BE2C (cell line): ENCODE results near the gene PCDHA5.
"Not testable (repeated sequence)": the region's sequence is repeated elsewhere in the genome, so short reads cannot be mapped to it uniquely, and the experiment has no call there.

ENCODE experiments used
- DNase-seq: peaks from one replicate; pipeline ENCODE4 v3.0.0-alpha.2; 2020
- H3K27me3 ChIP-seq: fragments of 250-450 bp; sonication (Bioruptor Pico); 2 replicates; pipeline ENCODE4 v1.5.1; 2020; ENCODE audit warnings: mild to moderate bottlenecking
- H3K36me3 ChIP-seq: fragments of 250-450 bp; sonication (Bioruptor Pico); 2 replicates; pipeline ENCODE4 v1.5.1; 2020; ENCODE audit warnings: mild to moderate bottlenecking
- H3K4me1 ChIP-seq: fragments of 250-450 bp; sonication (Bioruptor Pico); 2 replicates; pipeline ENCODE4 v1.5.1; 2020
- H3K4me3 ChIP-seq: 2 replicates; pipeline ENCODE4 v1.5.1; 2011; ENCODE audit warnings: low read depth, low read length
- H3K9me3 ChIP-seq: fragments of 250-450 bp; sonication (Bioruptor Pico); 2 replicates; pipeline ENCODE4 v1.5.1; 2020
- TF ChIP-seq, protein P1 (sequence below): IDR thresholded peaks from 2 replicates; pipeline ENCODE4 v1.5.1; 2012; ENCODE audit warnings: mild to moderate bottlenecking, low read depth, low read length

PCDHA5 gene

DNA sequence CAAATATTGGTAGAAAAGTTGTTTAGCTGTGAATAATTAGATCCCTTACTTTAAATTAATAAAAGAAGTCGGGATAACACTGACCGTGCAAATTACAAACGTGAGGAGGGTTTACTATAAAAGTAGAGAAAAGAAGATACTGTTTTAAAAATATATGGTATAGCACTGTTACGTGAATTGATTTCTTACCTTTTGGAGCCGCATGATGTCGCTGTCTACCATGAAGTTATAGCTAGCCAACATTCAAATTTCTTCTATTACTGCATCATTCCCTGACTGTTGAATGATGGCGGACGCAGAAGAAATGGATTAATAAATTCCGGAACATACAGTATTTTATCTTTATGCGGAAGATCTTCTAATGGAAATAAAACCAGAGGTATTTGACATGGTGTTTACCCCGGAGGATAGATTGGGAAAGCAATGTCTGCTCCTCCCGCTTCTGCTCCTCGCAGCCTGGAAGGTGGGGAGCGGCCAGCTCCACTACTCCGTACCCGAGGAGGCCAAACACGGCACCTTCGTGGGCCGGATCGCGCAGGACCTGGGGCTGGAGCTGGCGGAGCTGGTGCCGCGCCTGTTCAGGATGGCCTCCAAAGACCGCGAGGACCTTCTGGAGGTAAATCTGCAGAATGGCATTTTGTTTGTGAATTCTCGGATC lies 6.4 kb downstream of the PCDHA5 start, which contains the start of gene PCDHA6:
PCDHA6 (plus strand) TSS at position 257 of the 658 bp plus-strand sequence; CDS start at position 389, 132 bp downstream.
- no peaks in the 10 kb centered on the region for H3K9me3 ChIP-seq
- TF ChIP-seq, protein P1, sequence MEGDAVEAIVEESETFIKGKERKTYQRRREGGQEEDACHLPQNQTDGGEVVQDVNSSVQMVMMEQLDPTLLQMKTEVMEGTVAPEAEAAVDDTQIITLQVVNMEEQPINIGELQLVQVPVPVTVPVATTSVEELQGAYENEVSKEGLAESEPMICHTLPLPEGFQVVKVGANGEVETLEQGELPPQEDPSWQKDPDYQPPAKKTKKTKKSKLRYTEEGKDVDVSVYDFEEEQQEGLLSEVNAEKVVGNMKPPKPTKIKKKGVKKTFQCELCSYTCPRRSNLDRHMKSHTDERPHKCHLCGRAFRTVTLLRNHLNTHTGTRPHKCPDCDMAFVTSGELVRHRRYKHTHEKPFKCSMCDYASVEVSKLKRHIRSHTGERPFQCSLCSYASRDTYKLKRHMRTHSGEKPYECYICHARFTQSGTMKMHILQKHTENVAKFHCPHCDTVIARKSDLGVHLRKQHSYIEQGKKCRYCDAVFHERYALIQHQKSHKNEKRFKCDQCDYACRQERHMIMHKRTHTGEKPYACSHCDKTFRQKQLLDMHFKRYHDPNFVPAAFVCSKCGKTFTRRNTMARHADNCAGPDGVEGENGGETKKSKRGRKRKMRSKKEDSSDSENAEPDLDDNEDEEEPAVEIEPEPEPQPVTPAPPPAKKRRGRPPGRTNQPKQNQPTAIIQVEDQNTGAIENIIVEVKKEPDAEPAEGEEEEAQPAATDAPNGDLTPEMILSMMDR, result no peak
- no peaks in the 10 kb centered on the region for H3K4me1 ChIP-seq
- H3K27me3 ChIP-seq, result no peaks in the 10 kb centered on the region
- no peaks in the 10 kb centered on the region; the same call in 1 of the 2 replicates for H3K36me3 ChIP-seq
- H3K4me3 ChIP-seq, result no peak within 1 kb of the TSS
- no peak for DNase-seq

DNA sequence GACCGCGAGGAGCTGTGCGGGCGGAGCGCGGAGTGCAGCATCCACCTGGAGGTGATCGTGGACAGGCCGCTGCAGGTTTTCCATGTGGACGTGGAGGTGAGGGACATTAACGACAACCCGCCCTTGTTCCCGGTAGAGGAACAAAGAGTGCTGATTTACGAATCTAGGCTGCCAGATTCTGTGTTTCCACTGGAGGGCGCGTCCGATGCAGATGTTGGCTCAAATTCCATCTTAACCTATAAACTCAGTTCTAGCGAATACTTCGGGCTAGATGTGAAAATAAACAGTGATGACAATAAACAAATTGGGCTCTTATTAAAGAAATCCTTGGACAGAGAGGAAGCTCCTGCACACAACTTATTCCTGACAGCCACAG lies 6.9 kb downstream of the PCDHA5 start:
- TF ChIP-seq, protein P1, result no peak
- Histone ChIP-seq H3K27me3 (no peaks in the 10 kb centered on the region), H3K9me3 (no peaks in the 10 kb centered on the region), H3K36me3 (no peaks in the 10 kb centered on the region; the same call in 1 of the 2 replicates), H3K4me3 (no peak overlapping the region), H3K4me1 (no peaks in the 10 kb centered on the region)
- no peak for DNase-seq

DNA sequence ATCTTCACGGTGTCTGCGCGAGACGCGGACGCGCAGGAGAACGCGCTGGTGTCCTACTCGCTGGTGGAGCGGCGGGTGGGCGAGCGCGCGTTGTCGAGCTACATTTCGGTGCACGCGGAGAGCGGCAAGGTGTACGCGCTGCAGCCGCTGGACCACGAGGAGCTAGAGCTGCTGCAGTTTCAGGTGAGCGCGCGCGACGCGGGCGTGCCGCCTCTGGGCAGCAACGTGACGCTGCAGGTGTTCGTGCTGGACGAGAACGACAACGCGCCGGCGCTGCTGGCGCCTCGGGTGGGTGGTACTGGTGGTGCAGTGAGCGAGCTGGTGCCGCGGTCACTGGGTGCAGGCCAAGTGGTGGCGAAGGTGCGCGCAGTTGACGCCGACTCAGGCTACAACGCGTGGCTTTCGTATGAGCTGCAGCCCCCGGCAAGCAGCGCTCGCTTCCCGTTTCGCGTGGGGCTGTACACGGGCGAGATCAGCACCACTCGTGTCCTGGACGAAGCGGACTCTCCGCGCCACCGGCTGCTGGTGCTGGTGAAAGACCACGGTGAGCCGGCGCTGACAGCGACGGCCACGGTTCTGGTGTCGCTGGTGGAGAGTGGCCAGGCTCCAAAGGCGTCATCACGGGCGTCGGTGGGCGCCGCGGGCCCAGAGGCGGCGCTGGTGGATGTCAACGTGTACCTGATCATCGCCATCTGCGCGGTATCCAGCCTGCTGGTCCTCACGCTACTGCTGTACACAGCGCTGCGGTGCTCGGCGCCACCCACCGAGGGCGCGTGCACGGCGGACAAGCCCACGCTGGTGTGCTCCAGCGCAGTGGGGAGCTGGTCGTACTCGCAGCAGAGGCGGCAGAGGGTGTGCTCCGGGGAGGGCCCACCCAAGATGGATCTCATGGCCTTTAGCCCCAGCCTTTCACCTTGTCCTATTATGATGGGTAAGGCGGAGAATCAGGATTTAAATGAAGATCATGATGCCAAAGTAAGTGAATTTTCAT lies 8.4 kb downstream of the PCDHA5 start:
- not testable (repeated sequence) for H3K36me3 ChIP-seq, DNase-seq, H3K9me3 ChIP-seq, H3K27me3 ChIP-seq, H3K4me3 ChIP-seq, H3K4me1 ChIP-seq

DNA sequence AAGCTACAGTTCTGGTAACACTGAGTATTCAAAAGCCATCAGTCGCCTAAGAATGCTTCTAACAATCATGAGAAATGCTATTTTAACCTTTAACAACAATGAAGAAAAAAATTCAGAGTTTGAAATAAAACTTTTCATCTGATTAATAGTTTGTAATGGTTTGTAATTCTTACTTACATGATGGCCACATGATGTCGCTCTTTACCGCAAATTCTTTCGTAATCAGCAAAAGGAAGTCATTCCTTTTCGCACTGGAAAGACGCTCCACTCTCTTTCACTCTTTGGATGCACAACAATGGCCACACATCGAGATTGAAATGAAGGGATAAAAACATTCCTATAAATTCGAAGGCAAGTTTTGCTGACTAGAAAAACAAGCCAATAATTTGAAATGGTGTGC lies 12.6 kb downstream of the PCDHA5 start, which contains the start of gene PCDHA7:
PCDHA7 (plus strand) TSS at position 277 of the 400 bp plus-strand sequence; CDS start at position 392, 115 bp downstream.
- Histone ChIP-seq H3K27me3 (no peaks in the 10 kb centered on the region), H3K4me3 (no peak within 1 kb of the TSS), H3K9me3 (no peaks in the 10 kb centered on the region)

DNA sequence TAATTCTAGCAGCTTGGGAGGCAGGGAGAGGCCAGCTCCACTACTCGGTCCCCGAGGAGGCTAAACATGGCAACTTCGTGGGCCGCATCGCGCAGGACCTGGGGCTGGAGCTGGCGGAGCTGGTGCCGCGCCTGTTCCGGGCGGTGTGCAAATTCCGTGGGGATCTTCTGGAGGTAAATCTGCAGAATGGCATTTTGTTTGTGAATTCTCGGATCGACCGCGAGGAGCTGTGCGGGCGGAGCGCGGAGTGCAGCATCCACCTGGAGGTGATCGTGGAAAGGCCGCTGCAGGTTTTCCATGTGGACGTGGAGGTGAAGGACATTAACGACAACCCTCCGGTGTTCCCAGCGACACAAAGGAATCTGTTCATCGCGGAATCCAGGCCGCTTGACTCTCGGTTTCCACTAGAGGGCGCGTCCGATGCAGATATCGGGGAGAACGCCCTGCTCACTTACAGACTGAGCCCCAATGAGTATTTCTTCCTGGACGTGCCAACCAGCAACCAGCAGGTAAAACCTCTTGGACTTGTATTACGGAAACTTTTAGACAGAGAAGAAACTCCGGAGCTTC lies 13.1 kb downstream of the PCDHA5 start:
- H3K9me3 ChIP-seq, H3K4me1 ChIP-seq, H3K36me3 ChIP-seq, H3K27me3 ChIP-seq, DNase-seq, H3K4me3 ChIP-seq: not testable (repeated sequence)

More for the DNA sequence above, 12.6 kb downstream of the PCDHA5 start, which contains the start of gene PCDHA7:
- TF ChIP-seq, protein P1, result no peak
- no peaks in the 10 kb centered on the region for H3K36me3 ChIP-seq
- no peak for DNase-seq
- H3K4me1 ChIP-seq, result no peaks in the 10 kb centered on the region

DNA sequence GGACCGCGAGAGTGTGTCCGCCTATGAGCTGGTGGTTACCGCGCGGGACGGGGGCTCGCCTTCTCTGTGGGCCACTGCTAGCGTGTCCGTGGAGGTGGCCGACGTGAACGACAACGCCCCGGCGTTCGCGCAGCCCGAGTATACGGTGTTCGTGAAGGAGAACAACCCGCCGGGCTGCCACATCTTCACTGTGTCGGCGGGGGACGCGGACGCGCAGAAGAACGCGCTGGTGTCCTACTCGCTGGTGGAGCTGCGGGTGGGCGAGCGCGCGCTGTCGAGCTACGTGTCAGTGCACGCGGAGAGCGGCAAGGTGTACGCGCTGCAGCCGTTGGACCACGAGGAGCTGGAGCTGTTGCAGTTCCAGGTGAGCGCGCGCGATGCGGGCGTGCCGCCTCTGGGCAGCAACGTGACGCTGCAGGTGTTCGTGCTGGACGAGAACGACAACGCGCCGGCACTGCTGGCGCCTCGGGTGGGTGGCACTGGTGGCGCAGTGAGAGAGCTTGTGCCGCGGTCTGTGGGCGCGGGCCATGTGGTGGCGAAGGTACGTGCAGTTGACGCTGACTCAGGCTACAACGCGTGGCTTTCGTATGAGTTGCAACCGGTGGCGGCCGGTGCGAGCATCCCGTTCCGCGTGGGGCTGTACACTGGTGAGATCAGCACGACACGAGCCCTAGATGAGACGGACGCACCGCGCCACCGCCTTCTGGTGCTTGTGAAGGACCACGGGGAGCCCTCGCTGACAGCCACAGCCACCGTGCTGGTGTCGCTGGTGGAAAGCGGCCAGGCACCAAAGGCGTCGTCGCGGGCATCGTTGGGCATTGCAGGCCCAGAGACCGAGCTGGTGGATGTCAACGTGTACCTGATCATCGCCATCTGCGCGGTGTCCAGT lies 14.5 kb downstream of the PCDHA5 start:
- no peaks in the 10 kb centered on the region for H3K4me1 ChIP-seq
- no peak for DNase-seq
- TF ChIP-seq, protein P1, result no peak
- H3K27me3 ChIP-seq, result no peaks in the 10 kb centered on the region
- H3K9me3 ChIP-seq, result no peaks in the 10 kb centered on the region
- no peaks in the 10 kb centered on the region for H3K36me3 ChIP-seq
- no peak overlapping the region for H3K4me3 ChIP-seq
